ENCODE data around the gene GPR35.
"Not testable (repeated sequence)": the region's sequence is repeated elsewhere in the genome, so short reads cannot be mapped to it uniquely, and the experiment has no call there.

The GPR35 gene

DNA sequence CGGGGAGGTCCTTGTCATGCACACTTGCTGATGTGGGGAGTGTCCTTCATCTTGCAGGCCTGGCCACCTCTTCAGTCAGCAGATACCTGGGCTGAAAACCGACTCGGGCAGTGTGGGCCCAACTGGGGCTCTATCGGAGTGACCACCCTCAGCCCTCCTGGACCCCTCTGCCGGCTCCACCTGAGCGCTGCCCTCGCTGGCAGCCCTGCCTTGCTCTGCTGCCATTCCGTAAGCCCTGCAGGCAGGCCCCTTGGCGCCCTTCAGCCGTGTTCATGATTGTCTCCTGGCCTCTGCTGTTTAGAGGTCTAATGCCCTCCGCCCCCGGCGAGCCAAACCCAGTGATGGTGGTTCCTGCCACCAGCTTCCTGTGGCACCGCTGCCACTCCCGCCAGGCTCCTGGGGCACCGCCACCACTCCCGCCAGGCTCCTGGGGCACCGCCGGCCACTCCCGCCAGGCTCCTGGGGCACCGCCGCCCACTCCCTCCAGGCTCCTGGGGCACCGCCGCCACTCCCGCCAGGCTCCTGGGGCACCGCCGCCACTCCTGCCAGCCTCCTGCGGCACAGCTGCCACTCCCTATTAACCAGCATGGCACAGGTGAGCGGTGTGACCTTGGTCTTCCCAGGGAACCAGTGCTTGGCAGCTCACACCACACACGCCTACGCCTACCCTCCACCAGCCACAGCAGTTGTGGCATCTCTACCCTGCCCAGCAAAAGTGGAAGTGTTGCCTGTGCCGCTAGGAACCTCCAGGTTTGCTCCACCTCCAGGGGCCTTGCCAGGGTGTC is 22.8 kb upstream of the GPR35 start:
- DNase-seq (ENCODE audit: low spot score): no peak

DNA sequence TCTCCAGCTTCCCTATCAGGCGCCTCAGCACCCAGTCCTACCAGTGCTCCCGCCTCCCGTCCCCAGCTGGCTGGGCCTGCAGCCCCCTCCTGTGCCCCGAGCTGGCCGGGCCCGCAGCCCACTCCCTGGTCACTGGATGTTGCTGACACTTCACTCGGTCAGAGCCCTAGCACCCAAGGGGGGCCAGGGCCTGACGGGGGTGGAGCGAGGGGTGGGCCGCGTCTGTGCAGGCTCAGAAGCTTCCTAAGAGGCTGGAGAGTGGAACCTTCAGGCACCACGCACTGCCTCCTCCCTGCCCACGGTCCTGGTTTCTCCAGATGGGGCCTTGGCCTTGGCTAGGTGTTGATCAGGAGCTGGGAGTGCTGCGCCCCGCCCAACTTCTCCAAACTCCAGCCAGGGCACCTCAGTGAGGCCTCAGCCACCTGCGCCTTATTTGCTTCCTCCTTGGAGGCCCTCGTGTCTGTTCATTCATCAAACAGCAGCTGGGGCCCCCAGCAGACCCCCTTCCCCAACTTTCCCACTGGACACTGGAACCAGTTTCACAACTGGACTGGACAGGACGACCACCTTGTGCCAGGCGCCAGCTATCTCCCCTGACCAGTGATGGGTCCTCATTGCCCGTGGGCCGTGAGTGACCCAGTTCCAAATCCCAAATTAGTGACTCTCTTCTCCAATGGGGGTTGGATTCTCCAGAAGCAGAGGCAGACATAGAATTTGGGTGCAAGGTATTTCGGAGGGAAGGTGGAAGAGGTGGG is 22.0 kb upstream of the GPR35 start:
- DNase-seq (ENCODE audit: low spot score): no peak

DNA sequence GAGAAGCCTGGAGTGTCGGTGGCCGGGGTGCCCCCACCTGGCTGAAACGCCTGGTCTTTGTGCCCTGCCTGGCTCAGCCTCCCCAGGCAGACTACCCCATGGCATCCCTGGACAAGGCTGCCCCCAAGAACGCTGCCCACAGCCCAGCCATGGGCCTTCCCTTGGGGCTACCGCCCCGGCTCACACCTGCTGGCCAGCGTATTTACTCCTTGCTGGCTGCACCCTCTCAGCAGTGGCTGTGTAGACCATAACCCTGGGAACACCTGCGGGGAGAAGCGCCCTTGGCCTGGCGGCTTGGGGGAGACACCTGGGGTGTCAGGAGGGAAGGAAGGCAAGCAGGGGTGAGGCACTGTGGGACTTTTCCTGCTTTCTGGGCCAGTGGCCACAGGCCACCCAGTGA is 21.4 kb upstream of the GPR35 start:
- DNase-seq (ENCODE audit: low spot score): no peak

DNA sequence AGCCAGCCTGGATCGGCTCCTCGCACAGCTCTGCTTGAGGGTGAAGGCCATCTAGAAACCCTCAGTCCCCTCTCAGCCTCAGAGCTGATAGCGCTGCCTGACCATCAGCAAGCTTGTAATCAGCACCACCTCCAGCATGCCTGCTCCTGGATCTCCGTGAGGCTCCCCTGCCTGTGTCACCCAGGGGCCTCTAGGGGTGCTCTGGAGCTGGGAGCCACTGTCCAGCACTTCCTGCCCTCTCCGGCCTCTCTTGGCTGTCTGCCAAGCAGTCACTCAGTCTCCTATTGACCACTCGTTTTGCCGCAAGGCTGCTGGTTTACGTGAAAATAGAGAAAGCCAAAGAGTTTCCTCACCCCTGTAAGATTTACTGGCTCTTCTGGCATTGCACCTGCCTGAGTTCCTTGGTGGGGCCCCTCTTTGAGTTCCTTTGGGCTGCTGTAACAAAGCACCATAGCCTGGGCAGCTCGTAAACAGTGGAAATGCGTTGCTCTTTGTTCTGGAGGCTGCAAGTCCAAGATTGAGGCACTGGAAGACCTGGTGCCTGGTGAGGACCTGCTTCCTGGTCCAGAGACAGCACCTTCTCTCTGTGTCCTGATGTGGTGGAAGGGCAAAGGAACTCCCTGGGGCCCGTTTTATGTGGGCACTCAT is 20.9 kb upstream of the GPR35 start:
- DNase-seq (ENCODE audit: low spot score): peak; percentile 19

DNA sequence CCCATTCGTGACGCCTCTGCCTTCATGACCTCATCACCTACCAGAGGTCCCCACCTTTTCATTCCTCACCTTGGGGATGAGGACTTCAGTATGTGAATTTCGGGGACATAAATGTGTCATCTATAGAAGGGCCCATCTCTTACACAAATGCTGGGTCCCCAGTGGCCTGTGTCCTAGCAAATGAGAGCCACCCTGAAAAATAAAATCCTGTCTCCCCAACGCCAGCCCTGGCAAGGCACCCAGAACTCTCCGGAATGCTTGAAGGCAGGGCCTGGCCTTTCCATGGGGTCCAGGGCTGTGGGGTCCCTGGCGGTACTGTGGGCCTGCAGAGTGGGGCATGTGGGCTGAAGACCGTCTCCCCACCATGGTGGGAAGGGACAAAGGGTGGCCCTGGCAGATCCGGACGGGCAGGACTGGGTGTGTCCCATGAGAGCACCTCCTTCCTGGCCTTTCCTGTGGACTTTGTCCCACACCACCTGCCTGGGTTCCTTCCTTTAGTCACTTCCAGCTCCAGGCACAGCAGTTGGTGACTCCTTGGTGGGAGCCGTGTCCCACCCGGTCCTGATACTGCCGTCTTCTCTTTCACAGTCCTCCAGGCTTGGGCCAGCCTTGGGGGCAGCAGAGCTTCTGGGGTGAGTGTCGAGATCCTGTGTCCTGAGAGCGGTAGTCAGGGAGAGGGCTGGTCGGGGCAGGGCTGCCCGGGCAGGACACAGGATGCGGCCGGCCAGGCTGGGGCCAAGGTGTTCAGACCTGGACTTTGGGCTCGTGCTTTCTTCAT is 20.2 kb upstream of the GPR35 start:
- no peak for DNase-seq (ENCODE audit: low spot score)

DNA sequence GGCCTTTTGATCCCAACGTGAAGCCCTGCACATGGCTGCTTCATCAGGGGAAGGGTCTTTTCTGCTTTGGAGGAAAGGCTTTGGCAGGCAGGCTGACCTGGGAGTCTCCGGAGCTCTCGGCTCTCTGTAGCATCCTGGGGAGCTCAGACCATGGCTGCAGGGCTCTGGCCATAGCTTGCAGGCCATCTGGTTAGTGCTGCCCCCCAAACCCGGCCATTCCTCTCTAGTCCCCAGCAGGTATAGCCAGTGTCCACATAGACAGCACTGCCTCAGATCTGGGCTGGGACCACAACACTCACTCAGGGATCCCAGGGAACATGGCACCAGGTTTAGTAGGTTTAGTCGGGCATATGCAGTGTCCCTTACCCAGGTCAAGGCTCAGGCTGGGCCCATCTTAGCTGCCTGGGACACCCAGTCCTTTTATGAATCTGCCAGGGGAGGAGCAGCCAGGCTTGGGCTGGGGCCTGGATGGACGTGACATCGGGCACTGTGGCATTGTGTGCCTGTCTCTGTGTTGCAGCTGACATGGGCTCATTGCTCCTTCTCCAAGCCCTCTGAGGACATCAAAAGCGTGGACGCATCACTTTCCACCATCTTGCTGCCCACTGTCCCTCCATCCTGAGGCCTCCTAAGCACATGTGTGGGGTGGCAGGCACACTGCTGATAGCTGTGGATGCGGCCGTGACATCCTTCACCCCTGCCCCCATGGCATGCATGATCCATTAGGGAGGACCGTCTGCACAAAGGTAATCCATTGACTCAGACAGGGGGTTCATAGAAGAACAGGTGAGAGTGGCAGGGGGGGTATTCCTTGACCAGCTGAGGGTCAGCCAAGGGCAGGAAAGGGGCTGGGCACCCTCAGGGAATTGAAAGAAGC is 19.2 kb upstream of the GPR35 start:
- no peak for DNase-seq (ENCODE audit: low spot score)

DNA sequence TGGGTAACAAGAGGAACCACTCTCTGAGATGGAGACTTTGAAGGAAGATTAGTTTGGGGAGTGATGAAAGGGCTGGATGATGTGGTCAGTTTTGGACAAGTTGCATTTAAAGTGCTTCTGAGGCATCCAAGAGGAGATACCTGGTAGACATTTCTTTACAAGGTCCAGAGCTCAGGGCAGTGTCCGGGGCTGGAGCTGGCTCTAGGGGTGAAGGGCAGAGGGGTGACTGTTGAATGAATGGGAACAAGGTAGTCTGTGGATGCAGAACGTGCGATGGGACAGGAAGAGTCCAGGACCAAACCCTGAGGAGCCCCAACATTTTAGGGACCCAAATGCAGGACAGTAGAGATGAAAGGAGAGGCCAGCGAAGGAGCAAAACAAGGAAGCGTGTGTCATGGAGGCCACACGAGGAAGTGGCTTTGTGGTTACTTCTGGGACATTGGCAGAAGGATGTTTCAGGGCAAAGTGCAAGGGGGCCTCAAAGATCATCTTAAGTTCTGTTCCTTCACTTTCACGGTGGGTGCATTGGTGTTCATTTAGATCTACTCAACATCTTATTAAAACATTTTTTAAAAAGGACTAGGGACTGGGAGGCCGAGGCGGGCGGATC is 13.6 kb upstream of the GPR35 start:
- DNase-seq (ENCODE audit: low spot score): no peak

DNA sequence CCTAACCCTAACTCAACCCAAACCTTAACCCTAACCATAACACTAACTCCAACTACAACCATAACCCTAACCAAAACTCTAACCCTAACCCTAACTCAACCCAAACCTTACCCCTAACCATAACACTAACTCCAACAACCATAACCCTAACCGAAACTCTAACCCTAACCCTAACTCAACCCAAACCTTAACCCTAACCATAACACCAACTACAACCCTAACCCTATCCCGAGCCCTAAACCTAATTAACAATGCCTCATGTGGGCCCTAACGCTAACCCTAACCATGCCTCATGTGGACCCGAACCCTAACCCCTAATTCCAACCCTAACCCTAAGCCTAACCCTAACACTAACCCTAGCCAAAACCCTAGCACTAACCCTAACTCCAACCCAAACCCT is 11.5 kb upstream of the GPR35 start:
- no peak for DNase-seq (ENCODE audit: low spot score)

DNA sequence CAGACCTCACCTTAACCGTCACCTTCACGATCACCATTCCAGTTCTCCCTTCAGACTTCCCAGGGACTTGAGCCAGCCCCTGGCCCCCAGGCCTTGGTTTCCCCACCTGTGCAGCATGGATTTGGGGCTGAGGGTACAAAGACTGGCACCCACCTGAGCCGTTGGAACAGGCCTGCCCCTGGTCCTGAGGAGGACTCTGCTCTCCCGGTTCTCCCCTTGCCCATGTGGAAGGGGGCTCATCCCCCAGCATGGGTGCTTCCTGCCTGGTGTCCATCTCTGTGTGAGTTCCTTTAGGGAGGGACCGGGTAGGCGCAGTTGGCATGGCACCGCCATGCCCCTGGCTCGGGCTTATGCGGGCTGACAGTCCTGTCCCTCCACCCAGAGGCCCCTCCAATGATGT is 10.9 kb upstream of the GPR35 start:
- no peak for DNase-seq (ENCODE audit: low spot score)

DNA sequence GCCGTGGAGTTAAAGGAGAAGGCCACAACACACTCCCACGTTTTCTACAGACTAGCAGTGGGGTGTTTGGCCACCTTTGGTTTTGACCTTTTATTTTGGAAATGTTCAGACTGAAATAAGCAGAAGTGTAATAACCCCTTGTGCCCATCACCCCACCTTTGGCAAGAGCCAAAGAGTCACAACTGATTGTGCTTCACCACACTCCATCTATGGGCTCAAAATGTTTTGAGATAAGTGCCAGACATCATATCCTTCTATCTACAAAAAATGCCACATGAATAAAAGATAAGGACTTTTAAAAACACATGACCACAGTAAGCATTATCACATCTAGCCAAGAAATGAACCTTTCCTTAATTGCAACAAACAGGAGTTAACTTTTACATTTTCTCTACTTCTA is 9.9 kb upstream of the GPR35 start:
- no peak for DNase-seq (ENCODE audit: low spot score)

DNA sequence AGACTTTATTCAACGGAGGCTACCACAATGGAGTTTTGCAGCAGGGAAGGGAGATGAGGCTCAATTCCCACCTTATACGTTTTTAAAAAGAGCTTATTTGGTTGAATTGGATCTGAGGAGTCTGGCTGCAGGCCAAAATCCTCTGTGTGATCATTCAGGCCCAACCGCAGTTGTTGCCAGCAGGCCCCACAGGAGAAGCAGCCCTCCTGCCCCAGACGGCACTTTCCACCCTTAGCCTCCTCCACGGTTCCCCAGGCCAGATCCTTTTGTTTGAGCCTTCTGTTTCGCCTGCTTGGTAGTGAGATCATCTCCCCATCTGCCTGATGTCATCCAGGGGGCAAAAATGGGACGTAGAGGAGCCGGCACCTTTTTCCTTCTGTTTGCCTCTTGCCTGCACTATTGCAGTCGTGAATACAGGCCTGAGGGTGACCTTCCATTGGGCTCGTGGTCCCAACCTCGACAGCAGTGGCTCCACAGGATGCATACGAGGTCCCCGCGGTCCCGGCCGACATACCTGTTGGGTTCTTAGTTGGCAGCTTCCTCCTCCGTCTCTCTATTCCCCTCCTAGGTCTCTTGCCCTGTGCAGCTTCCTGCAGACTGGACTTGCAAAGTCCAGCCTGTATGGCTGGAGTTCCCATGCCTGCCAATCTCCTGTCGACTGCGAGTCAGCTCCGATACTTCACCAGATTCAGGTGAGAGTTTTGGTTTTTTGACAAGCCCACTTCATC is 9.3 kb upstream of the GPR35 start:
- no peak for DNase-seq (ENCODE audit: low spot score)

DNA sequence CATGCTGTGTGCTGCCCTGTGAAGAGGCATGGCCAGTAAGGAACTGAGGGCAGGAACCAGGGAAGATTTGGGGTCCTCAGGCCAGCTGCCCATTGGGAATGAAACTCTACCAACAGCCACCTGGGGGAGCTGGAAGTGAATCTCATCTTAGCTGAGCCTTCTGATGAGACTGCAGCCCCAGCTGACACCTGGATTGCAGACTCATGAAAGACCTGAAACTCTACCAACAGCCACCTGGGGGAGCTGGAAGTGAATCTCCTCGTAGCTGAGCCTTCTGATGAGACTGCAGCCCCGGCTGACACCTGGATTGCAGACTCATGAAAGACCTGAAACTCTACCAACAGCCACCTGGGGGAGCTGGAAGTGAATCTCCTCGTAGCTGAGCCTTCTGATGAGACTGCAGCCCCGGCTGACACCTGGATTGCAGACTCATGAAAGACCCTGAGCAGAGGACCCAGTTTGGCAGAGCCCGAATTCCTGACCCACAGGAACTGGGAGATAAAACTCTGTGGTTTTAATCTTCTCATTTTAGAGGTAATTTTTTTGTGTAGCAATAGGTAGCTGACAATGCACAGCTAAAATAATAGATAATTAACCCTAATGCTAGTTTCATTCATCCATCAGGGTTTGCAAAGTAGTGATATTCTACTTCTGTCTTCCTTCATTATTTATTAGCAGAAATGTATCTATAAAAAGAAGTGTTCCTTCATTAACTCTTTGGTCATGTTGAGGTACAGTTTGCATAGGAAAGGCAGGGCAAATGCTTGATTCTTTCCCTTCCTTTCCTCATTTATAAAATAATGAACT is 8.2 kb upstream of the GPR35 start:
- not testable (repeated sequence) for DNase-seq (ENCODE audit: low spot score)

DNA sequence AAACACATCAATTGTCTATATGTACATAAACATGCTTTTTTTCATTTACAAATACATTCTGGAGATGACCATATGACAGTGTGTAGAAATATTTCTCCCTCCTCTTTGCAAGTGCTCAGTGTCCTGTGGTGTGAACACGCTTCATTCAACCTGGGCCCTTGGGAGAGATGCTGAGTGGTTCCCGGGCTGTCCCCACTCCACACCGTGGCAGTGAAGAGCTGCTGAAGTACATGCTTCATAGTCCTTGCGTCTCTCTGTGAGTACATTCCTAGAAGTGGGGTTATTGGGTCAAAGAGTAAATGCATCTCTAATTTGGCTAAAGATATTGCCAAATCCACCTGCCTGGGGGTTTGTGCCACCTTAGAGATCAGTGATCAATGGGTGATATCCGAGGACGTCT is 6.5 kb upstream of the GPR35 start:
- DNase-seq (ENCODE audit: low spot score): no peak

DNA sequence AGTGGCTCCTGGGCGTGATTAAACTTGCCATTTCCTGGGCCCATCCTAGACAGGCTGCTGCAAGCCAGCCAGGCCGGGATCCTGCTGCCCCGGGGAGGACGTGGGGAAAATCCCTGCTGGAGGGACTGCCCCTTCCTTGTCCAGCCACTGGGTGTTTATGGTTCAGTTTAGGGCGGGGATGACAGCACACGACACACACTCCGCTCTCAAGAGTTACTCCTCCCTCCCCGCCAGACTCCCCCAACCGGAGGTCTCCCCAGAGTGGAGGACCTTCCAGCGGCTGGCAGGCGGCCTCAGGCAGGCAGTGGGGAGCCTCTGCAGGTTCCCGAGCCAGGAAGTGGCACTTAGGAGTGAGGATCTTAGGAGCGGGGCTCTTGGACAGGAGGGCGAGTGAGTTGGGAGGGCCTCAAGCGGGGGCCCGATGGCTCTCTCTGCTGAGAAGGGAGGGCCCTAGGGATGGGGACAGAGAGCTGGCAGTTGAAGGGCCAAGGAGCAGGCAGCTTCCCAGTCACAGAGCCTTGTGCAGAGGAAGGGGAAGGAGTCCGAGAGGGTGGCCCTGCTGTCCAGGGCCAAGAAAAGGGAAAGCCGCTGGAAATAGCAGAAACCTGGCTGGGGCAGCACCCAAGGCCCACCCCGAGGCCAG is 5.7 kb upstream of the GPR35 start:
- DNase-seq (ENCODE audit: low spot score): no peak

DNA sequence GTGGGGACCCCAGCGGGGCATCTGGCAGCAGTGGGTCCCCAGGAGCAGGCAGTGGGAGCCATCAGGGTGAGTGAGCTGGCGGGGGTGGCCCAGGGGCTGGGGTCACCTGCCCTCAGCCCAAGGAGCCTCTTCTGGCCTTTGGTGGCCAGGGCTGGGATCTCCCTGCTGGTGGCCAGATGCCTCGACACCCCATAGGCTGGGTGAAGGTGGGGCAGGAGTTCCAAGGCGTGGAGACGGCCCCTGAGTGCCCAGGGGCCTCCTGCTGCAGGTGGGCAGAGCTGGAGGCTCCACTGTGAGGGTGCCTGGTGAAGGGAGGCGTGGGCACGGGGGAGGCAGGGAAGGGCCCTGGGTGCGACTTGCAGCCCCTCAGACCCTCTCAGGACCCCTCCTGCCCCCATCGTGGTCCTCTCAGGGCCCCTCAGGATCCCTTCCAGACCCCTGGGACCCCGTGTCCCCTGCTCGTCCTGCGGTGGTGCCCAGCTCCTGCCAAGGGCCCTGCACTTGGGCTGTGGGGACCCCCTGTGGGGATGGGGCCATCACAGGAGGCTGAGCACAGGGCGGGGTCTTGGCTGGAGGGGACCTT is 5.0 kb upstream of the GPR35 start:
- no peak for DNase-seq (ENCODE audit: low spot score)

DNA sequence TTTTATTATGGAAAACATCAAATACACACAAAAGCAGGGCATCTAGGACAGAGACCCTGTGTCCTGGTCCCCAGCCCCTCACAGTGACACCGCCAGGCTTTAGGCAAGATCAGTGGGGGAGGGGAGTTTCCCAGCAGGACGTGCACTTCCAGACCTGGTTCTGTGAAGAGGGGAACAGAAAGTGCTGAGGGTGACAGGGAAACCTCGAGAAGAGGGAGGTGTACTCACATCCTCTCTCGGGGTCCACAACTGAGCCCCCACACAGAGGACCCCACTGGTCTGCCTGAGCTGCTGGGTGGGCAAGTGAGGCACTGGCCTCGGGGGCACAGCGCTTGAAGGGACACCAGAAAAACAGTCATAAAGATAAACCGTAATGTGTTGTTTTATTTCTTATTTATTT is 4.4 kb upstream of the GPR35 start:
- DNase-seq (ENCODE audit: low spot score): no peak

DNA sequence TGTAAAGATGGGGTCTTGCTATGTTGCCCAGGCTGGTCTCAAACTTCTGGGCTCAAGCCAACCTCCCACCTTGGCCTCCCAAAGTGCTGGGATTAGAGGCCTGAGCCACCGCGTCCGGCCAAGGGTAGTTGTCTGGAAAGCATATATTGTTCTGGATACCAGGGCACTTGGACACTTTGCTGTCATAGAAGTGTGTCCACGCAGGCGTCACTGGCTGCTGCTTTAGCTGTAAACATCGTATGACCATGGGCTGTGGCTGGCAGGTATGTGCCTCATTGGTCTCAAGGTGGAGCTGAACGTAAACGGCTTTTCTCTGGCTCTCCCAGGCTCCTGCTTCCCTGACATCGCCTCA is 3.2 kb upstream of the GPR35 start:
- no peak for DNase-seq (ENCODE audit: low spot score)

DNA sequence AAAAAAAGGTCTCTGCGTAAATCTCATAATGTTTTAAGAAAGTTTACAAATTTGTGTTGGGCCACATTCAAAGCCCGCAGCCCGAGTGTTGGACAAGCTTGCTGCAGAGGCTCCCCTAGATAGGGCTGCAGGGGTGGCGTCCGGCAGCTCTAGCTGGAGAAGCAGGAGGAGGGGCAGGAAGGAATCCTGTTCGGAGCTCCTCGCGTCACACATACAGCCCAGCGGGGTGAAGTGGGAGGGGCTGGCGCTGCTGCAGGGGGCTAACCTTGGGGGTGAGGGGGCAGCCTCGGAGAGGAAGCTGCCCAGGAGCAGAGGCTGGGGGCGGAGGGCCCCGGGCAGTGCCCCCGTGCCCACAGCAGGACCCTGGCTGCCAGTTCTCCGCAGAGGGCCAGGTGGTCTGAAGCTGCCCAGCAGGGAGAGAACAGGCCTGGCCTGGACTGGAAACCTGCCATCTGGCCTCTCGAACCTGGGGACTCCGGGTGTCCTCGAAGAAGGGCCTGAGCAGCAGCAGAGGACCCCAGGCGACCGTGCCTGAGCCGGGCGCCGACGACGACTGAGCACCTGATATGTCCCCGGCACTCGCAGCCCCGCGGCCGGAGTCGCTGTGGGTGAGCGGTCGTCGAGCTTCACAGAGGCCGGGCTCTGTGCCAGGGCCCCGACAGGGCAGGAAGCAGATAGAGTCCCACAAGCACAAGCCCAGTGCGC is 2.6 kb upstream of the GPR35 start:
- DNase-seq (ENCODE audit: low spot score): no peak

Data from hematopoietic multipotent progenitor cell treated with erythropoietin and hydrocortisone succinate and interleukin-3 and kit ligand, for 17 days (in vitro differentiated cells).